Heart right ventricle (tissue), 16 donors: ENCODE data around the gene DRG1. TPM values are rescaled to one million over a fixed set of nuclear protein-coding genes. Genes with fewer than 3 reads are reported as not detected.

Source experiments
- ATAC-seq, 8 donors: fragments of 200-7000 bp; cut with Tn5 transposase; one replicate each; pipeline ENCODE4 v1.9.1; 2020; ENCODE audit warnings: mild to moderate bottlenecking in 8 of 8, moderate library complexity in 8 of 8, moderate number of reproducible peaks in 1 of 8
- DNase-seq, 2 donors: peaks; one replicate each; pipeline ENCODE4 v3.0.0-alpha.2; 2020
- H3K27ac ChIP-seq, 10 donors: fragments of 200-600 bp; sonication (generic) in 2 of 10; one replicate each; pipeline versions ENCODE4 v1.5.0 to v1.8.0; 2020 to 2022; ENCODE audit warnings: mild to moderate bottlenecking in 3 of 10
- H3K27me3 ChIP-seq, 7 donors: fragments of 200-600 bp; one replicate each; pipeline ENCODE4 v1.8.0; 2021 to 2022; ENCODE audit warnings: mild to moderate bottlenecking in 2 of 7
- H3K36me3 ChIP-seq, 9 donors: fragments of 200-600 bp; sonication (generic) in 1 of 9; one replicate each; pipeline versions ENCODE4 v1.5.0 to v1.8.0; 2020 to 2022; ENCODE audit warnings: mild to moderate bottlenecking in 2 of 9
- H3K4me1 ChIP-seq, 9 donors: fragments of 200-600 bp; sonication (generic) in 1 of 9; one replicate each; pipeline versions ENCODE4 v1.5.0 to v1.8.0; 2020 to 2022; ENCODE audit warnings: mild to moderate bottlenecking in 4 of 9
- H3K4me3 ChIP-seq, 10 donors: fragments of 200-600 bp; sonication (generic) in 2 of 10; one replicate each; pipeline versions ENCODE4 v1.5.0 to v1.8.0; 2020 to 2022; ENCODE audit warnings: mild to moderate bottlenecking in 7 of 10, moderate library complexity in 2 of 10
- H3K9me3 ChIP-seq, 11 donors: fragments of 200-600 bp in 10 of 11; sonication (generic) in 2 of 11; one replicate each; pipeline versions ENCODE4 v1.5.0 to v1.8.0; 2013 to 2022; ENCODE audit warnings: mild to moderate bottlenecking in 2 of 11, control low read depth in 1 of 11, moderate library complexity in 1 of 11
- CTCF ChIP-seq, 9 donors: fragments of 200-600 bp; sonication (generic) in 2 of 9; IDR thresholded peaks; one replicate each; pipeline versions ENCODE4 v1.5.0 to v1.8.0; 2021 to 2022; ENCODE audit warnings: antibody characterized with exemption in 9 of 9, mild to moderate bottlenecking in 5 of 9, moderate library complexity in 1 of 9
- WGBS, 2 donors: extraction: QIAGEN DNeasy Blood & Tissue Kit; methylation state at CpG; one replicate each; pipeline ENCODE4 v1.1.7; 2013; ENCODE audit warnings: inconsistent platforms in 1 of 2; 5-methylcytosine and 5-hydroxymethylcytosine counted together
- intact Hi-C, 10 donors: fragments of 100-400 bp; cut with DNase I; formaldehyde crosslinking; loops; one replicate each; pipeline versions ENCODE4 v1.11.1 to v1.14.2; 2022
- polyA plus RNA-seq, 2 donors: library from polyadenylated mRNA; stranded (reverse); fragments of 200-250 nt; gene quantifications; one replicate each; pipeline ENCODE4 v1.2.3, GENCODE V29; 2013
- total RNA-seq, 10 donors: library from RNA; stranded (reverse); fragmentation: NEBNext Ultra II Directional in 3 of 10; extraction: Animal tissue kit (Norgen Biotek cat#: 25700) in 3 of 10; gene quantifications; one replicate each; pipeline versions ENCODE4 v1.2.1 to v1.2.4, GENCODE V29; 2021 to 2023
- donor health status: Arrhythmogenic right ventricular cardiomyopathy.
- donor health status: ischemic (EF 13 %, LVEDD 7.1; RV severe dilation, severe dysfunction).
- donor health status: healthy with polysubstance abuse.
- donor health status: DM: no; HTN: yes; CAD: no.
- donor health status: DM: no; HTN: no; CAD: no.
- donor health status: ischemic (EF 25% LVEDD 6.9; RV normal size, moderate dysfunction).
- donor health status: ischemic (EF 25% LVEDD 5.7; RV mildly dilated, moderate dysfunction).
- donor health status: healthy.
- donor health status: DM: yes; HTN: yes; CAD: no.
- donor health status: Ischemic cardiomyopathy.
- donor health status: ischemic (EF 35%, LVEDD 5.7; RV mildly dilated, moderate dysfunction).
- donor health status: nonischemic (EF 11% LVEDD 7.7; RV severe dilation, severe dysfunction).
- donor health status: DM: yes; HTN: yes; CAD: no.
- donor health status: PGD.
- donor health status: ischemic (EF 29% LVEDD 5.4; RV normal size, mild dysfunction).
- donor health status: nonischemic (EF 23%, LVEDD 6.1; RV moderate dilation, normal function).

Gene DRG1
- total and polyA plus RNA-seq, 12 donors, result 50.4 to 76.7 (median 61.2) TPM

- peak overlapping the region in 8 of 10 donors; percentile 9 to 83 (median 74) for H3K27ac ChIP-seq
- H3K36me3 ChIP-seq, result peaks cover 0 to 88% (median 18%) of the 10 kb centered on the region in 9 donors
Measured at GRCh38 chr22:31449506-31449905, 50.1 kb downstream of the DRG1 start.

GRCh38 chr22:31451709-31452571, 52.5 kb downstream of the DRG1 start:
- WGBS, 2 donors, result 69 to 80% methylated on average over 5 of the region's 5 CpGs
- peaks cover 0 to 42% (median 9%) of the 10 kb centered on the region in 9 donors for H3K4me1 ChIP-seq
- H3K9me3 ChIP-seq, result no peaks in the 10 kb centered on the region
- intact Hi-C loops, result no loop called here
- no peaks in the 10 kb centered on the region for H3K27me3 ChIP-seq
- H3K4me3 ChIP-seq, result no peak overlapping the region
- peak in 7 of 9 donors; percentile 20 to 51 (median 47) for TF ChIP-seq CTCF (IDR thresholded peaks at IDR 0.05)
- no peak overlapping the region for H3K27ac ChIP-seq
- H3K36me3 ChIP-seq, result peaks cover 0 to 86% (median 25%) of the 10 kb centered on the region in 9 donors
- ATAC-seq, result peak in 2 of 8 donors; percentile 13 to 44
- no peak for DNase-seq

More at GRCh38 chr22:31449506-31449905, 50.1 kb downstream of the DRG1 start:
- ATAC-seq, result peak in 6 of 8 donors; percentile 11 to 60 (median 42)
- Histone ChIP-seq H3K27me3 (no peaks in the 10 kb centered on the region), H3K9me3 (no peaks in the 10 kb centered on the region), H3K4me3 (no peak overlapping the region), H3K4me1 (peaks cover 0 to 66% (median 13%) of the 10 kb centered on the region in 9 donors)
- intact Hi-C loops, result no loop called here
- DNase-seq, result no peak
- no peak for TF ChIP-seq CTCF (IDR thresholded peaks at IDR 0.05)
- 53 to 74% methylated on average over 4 of the region's 4 CpGs for WGBS, 2 donors

- H3K27ac ChIP-seq, result no peak overlapping the region
- intact Hi-C loops, result loop anchor here in 1 of 10 donors (10.0 kb wide), 1 partner anchor 57 kb away; no protein-coding TSS in a partner anchor
- no peak for TF ChIP-seq CTCF (IDR thresholded peaks at IDR 0.05)
- 92 to 98% methylated on average over 3 of the region's 3 CpGs for WGBS, 2 donors
- H3K4me3 ChIP-seq, result no peak overlapping the region
- H3K4me1 ChIP-seq, result no peaks in the 10 kb centered on the region
- ATAC-seq (no peak), DNase-seq (no peak)
- H3K36me3 ChIP-seq, result peaks cover 0 to 95% (median 55%) of the 10 kb centered on the region in 9 donors
- H3K27me3 ChIP-seq, result no peaks in the 10 kb centered on the region
- H3K9me3 ChIP-seq, result no peaks in the 10 kb centered on the region
Measured at GRCh38 chr22:31461699-31462098, 62.3 kb downstream of the DRG1 start.

- no peak for TF ChIP-seq CTCF (IDR thresholded peaks at IDR 0.05)
- Histone ChIP-seq H3K27ac (no peak overlapping the region), H3K27me3 (no peaks in the 10 kb centered on the region), H3K36me3 (peaks cover 0 to 95% (median 58%) of the 10 kb centered on the region in 9 donors), H3K9me3 (no peaks in the 10 kb centered on the region), H3K4me3 (no peak overlapping the region), H3K4me1 (no peaks in the 10 kb centered on the region)
- intact Hi-C loops, result loop anchor here in 1 of 10 donors (10.0 kb wide), 1 partner anchor 61 kb away; no protein-coding TSS in a partner anchor
- WGBS, 2 donors, result 80 to 85% methylated on average over 2 of the region's 2 CpGs
- no peak for ATAC-seq
- no peak for DNase-seq
Measured at GRCh38 chr22:31465307-31465706, 65.9 kb downstream of the DRG1 start.
